Activated CD8-positive, alpha-beta T cell treated with anti-CD3 and anti-CD28 coated beads, Interleukin-2, amount 10 ng/mL, durations not matched to agents 7 days and 5 days (primary cell): Measurements from ENCODE around the gene MALL. TPM values are rescaled to one million over a fixed set of nuclear protein-coding genes. Genes with fewer than 3 reads are reported as not detected.
"Not testable (repeated sequence)": the region's sequence is repeated elsewhere in the genome, so short reads cannot be mapped to it uniquely, and the experiment has no call there.

Source experiments
- ATAC-seq: fragments of 150-1000 bp; cut with Tn5 transposase; one replicate; pipeline ENCODE4 v1.10.0; 2021; ENCODE audit warnings: moderate library complexity
- CTCF ChIA-PET: fragments of 350-600 bp; sonication (Branson Sonifier 250); formaldehyde crosslinking; loops from one replicate; lab custom pipeline; 2021; ENCODE audit warnings: antibody characterized with exemption; lab: Charles Lee
- POLR2A ChIA-PET: fragments of 350-600 bp; sonication (Branson Sonifier 250); formaldehyde crosslinking; loops from one replicate; lab custom pipeline; 2021; ENCODE audit warnings: antibody characterized with exemption; lab: Charles Lee
- DNase-seq: peaks from one replicate; pipeline ENCODE4 v3.0.0-alpha.2; 2020
- H3K27ac Mint-ChIP-seq: one replicate; pipeline ENCODE4 v1.8.0; 2021; ENCODE audit warnings: mild to moderate bottlenecking, mixed read lengths
- H3K27me3 Mint-ChIP-seq: one replicate; pipeline ENCODE4 v1.8.0; 2021; ENCODE audit warnings: low read depth, mixed read lengths
- H3K36me3 Mint-ChIP-seq: one replicate; pipeline ENCODE4 v1.8.0; 2021; ENCODE audit warnings: low read depth, mixed read lengths
- H3K4me1 Mint-ChIP-seq: one replicate; pipeline ENCODE4 v1.8.0; 2021; ENCODE audit warnings: low read depth, mixed read lengths
- H3K4me3 Mint-ChIP-seq: one replicate; pipeline ENCODE4 v1.8.0; 2021; ENCODE audit warnings: mild to moderate bottlenecking, mixed read lengths
- H3K9me3 Mint-ChIP-seq: one replicate; pipeline ENCODE4 v1.8.0; 2022; ENCODE audit warnings: mixed read lengths; ENCODE audit not compliant: insufficient read depth
- total RNA-seq, 2 experiments: library from RNA; stranded (reverse); gene quantifications; one replicate each; pipeline ENCODE4 v1.2.3, GENCODE V29; 2021

MALL gene
- total RNA-seq, 2 experiments from 2014 or later: not detected

DNA sequence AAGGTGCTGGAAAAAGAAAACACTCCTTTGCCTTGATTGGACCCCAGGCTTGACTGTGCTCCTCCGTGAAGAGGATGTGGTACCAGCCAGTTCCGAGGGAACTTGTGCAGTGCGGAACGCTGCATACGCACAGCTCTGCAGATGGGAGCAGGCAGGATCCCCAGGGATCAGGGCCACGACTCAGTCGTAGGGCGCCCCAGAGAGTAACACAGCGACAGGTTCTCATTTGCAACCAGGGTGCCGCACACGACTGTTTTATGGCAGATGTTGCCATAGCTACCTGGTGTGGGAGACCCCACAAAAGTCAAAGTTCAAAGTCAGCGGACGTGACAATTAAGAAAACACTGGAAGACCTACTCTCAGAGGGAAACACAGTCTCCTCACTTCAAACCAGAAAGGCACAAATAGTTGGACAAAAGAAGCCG, 779 bp downstream of the MALL start:
- ATAC-seq (no peak), DNase-seq (no peak)
- H3K27ac Mint-ChIP-seq: no peak overlapping the region
- peaks cover 4% of the 10 kb centered on the region for H3K36me3 Mint-ChIP-seq
- peaks cover 22% of the 10 kb centered on the region for H3K4me1 Mint-ChIP-seq
- ChIA-PET CTCF (no interaction called here), POLR2A (no interaction called here)
- H3K9me3 Mint-ChIP-seq: no peaks in the 10 kb centered on the region
- peaks cover 57% of the 10 kb centered on the region for H3K27me3 Mint-ChIP-seq
- no peak overlapping the region for H3K4me3 Mint-ChIP-seq

DNA sequence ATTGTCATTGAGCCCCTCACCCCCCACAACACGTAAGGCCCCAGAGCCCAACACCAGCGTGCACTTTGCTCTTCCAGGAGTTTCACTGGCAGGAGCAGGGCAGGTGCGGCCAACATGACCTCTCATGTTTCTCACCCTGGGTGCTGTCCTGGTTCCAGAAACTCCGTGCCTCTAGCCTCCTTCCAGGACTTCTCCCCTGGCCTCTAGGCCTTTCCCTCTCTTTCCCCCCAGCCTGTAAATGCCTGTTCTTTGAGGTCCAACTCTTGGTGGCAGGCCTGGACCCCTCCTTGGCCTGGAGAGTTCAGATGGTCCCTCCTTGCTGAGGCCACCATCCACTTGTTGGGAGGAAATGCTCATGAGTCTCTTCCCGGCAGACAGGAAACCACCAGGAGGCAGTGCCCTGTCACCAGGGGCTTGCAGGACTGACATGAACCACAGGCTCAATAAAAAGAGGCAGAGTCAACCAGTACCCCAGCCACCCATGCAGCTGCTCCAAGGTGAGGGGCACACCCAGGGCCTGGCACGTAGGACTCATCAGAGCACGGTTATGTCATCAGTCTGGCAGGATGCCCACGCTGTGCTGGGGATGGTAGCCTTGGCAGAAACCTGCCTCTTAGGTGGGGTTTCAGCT, 1.5 kb downstream of the MALL start:
- Mint-ChIP-seq H3K4me1 (peaks cover 27% of the 10 kb centered on the region), H3K27ac (peak overlapping the region; percentile 65), H3K36me3 (peaks cover 4% of the 10 kb centered on the region), H3K9me3 (no peaks in the 10 kb centered on the region), H3K4me3 (no peak overlapping the region), H3K27me3 (peaks cover 56% of the 10 kb centered on the region)
- POLR2A ChIA-PET: no interaction called here
- DNase-seq (no peak), ATAC-seq (peak; percentile 33)
- CTCF ChIA-PET: no interaction called here

DNA sequence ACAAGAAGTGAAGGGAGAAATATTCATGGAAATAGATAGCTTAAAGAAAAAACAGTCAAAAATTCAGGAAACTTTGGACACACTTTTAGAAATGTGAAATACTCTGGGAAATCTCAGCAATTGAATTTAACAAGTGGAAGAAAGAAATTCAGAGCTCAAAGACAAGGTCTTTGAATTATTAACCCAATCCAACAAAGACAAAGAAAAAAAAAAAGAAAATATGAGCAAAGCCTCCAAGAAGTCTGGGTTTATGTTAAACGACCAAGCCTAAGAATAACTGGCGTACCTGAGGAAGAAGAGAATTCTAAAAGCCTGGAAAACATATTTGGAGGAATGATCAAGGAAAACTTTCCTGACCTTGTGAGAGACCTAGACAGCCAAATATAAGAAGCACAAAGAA, 7.3 kb downstream of the MALL start:
- Mint-ChIP-seq H3K27me3 (peaks cover 46% of the 10 kb centered on the region), H3K4me1 (peaks cover 11% of the 10 kb centered on the region)
- ATAC-seq, CTCF ChIA-PET, H3K36me3 Mint-ChIP-seq, H3K4me3 Mint-ChIP-seq, DNase-seq, POLR2A ChIA-PET, H3K27ac Mint-ChIP-seq, H3K9me3 Mint-ChIP-seq: not testable (repeated sequence)

DNA sequence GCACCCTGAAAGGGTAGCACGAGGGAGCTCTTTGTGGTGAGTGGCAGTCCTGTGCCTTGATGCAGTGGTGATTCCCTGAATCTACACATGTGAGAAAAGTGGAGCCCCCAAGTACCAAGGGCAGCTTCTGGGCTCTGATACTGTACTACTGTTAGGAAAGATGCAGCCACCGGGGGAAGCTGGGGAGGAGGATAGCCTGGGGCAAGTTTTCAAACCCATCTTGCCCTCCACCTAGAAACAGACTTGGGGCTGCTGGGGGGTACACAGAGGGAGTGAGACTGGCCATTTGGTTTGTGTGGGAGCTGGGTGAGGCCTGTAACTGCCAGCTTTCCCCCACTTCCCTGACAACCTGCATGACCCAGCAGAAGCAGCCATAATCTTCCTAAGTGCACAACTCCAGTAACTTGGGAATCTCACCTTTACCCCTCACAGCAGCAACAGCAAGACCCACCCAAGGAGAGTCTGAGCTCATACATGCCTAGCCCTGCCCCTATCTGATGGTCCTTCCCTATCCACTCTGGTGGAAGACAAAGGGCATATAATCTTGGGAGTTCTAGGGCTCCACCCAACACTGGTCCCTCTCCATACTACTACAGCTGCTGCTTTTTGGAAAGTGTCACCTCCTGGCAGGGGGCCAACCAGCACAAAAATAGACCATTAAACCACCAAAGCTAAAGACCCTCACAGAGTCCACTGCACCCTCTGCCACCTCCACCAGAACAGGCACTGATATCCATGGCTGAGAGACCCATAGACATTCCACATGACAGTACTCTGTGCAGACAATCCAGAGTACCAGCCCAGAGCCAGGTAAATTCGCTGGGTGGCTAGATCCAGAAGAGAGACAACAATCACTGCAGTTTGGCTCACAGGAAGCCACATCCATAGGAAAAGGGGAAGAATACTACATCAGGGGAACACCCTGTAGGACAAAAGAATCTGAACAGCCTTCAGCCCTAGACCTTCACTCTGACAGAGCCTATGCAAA, 8.2 kb downstream of the MALL start:
- Mint-ChIP-seq H3K36me3 (peaks cover 4% of the 10 kb centered on the region), H3K9me3 (peaks cover 5% of the 10 kb centered on the region), H3K4me1 (peaks cover 11% of the 10 kb centered on the region), H3K4me3 (no peak overlapping the region), H3K27me3 (peaks cover 44% of the 10 kb centered on the region), H3K27ac (no peak overlapping the region)
- ChIA-PET CTCF (no interaction called here), POLR2A (no interaction called here)
- ATAC-seq: no peak
- no peak for DNase-seq

DNA sequence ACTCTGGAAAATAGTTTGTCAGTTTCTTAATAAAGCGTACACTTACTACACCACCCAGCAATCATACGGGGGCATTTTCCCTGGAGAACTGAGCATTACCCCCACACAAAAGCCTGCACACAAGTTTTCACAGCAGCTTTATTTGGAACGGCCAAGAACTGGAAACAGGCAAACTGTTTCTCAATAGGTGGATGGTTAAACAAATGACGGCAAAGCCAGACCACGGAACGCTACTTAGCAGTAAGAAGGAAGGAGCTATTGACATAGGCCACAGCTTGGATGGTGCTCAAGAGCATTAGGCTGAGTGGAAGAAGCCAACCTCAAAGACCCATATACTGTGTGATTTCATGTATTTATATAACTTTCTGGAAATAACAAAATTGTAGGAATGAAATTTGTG, 9.0 kb downstream of the MALL start:
- Mint-ChIP-seq H3K4me1 (peaks cover 17% of the 10 kb centered on the region), H3K36me3 (peaks cover 4% of the 10 kb centered on the region), H3K27ac (no peak overlapping the region), H3K27me3 (peaks cover 40% of the 10 kb centered on the region), H3K4me3 (no peak overlapping the region), H3K9me3 (peaks cover 5% of the 10 kb centered on the region)
- POLR2A ChIA-PET: no interaction called here
- ATAC-seq (no peak), DNase-seq (no peak)
- CTCF ChIA-PET: no interaction called here

DNA sequence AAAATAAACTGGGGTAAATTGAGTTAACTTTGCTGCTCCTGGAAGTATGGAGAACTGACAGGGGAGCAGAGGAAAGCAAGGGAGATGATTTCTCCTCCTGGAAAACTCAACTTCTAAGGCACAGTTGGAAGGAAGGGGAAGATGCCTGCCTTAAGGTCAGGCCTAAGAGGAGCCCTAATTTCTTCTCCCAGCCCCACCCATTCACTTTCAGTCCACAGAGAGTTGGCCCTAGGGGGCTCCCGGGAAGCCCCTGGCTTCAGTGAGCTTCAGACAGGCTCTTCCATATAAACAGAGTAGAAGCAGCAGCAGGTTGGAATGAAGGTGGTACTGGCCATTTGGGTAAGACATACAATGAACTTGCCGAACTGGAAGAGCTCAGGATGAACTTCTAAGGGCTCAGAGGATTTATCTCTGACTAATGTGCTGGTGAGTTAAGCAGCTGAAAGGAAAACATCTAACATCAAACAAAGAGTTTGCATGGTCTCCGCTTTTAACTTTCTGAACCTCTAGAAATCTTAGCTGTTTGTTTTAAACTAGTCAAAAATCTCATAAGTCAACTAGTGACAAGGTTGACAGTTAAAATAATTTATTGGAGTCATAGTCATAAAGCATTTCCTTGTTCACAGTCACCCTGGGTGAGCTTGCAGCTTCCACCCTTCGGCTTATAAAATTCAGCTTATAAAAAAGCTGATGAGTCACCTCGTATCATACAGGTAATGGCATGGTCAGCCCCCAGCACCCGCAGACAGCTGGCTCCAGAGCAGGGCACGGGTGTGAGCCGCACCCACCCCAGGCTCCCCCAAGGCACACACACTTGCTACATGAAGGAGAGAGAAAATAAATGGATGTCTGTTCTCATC, 9.8 kb downstream of the MALL start:
- no peak overlapping the region for H3K27ac Mint-ChIP-seq
- no peak for ATAC-seq
- H3K9me3 Mint-ChIP-seq: peaks cover 5% of the 10 kb centered on the region
- POLR2A ChIA-PET: no interaction called here
- no peak for DNase-seq
- H3K4me1 Mint-ChIP-seq: peaks cover 24% of the 10 kb centered on the region
- H3K27me3 Mint-ChIP-seq: peaks cover 36% of the 10 kb centered on the region
- CTCF ChIA-PET: no interaction called here
- H3K4me3 Mint-ChIP-seq: no peak overlapping the region
- peaks cover 4% of the 10 kb centered on the region for H3K36me3 Mint-ChIP-seq

DNA sequence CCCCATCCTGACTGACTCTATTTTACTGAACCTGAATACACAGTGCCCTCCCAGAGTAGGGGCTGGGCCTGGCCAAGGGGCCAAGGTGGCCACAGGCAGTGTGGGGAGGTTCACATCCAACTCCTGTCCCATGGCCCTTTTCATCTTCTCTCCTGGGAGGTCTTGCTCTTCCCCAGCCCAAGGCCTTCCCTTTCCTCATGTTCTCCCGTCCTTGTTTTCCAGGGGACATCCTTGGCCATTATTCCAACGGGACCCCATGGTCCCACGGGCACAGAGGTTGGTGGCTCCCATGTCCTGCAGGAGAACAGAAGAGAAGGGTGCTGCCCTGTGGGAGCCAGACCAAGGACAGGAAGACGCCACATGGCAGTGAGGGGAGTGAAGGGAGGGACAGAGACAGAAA, 10.4 kb downstream of the MALL start:
- no peak overlapping the region for H3K27ac Mint-ChIP-seq
- CTCF ChIA-PET: no interaction called here

DNA sequence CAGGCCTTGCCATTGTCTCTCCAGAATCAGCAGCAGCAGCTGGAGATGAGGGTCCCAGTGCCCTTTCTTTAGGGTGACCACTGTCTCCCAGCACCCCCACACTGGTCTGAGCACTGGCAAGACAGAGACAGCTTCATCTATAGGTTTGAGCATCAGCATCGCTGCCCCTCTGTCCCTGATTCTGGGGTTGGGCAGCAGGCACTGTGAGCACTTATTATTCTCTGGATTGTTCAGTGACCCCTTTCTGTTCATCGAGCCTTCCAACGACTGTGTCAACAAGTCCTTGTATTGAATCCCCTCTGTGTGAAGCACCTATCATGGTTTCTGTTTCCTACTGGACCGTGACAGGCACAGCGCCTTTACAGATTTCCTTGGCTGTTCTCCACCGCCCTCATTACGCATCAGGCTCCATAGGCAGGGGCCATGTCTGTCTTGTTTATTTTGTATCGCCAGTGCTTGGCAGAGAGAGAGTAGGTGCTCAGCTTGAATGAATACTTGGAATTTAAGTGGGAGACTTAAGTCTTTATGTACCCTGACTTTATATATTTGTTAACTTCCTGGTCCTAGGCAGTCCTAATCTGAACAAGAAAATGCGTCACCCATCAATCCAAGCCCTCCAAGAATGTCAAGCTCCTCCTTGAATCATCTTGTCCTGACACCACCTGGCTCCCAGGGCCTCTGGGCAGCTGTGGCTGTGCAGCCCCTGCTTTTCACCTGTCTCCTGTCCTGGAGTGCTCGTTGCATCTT, 11.4 kb downstream of the MALL start:
- peaks cover 5% of the 10 kb centered on the region for H3K9me3 Mint-ChIP-seq
- no peaks in the 10 kb centered on the region for H3K36me3 Mint-ChIP-seq
- POLR2A ChIA-PET: no interaction called here
- ATAC-seq (no peak), DNase-seq (no peak)
- no peak overlapping the region for H3K27ac Mint-ChIP-seq
- CTCF ChIA-PET: no interaction called here
- H3K4me1 Mint-ChIP-seq: peaks cover 16% of the 10 kb centered on the region
- H3K4me3 Mint-ChIP-seq: no peak overlapping the region
- peaks cover 27% of the 10 kb centered on the region for H3K27me3 Mint-ChIP-seq

More for the DNA sequence above, 10.4 kb downstream of the MALL start:
- DNase-seq (no peak), ATAC-seq (no peak)
- peaks cover 24% of the 10 kb centered on the region for H3K4me1 Mint-ChIP-seq
- POLR2A ChIA-PET: no interaction called here
- H3K27me3 Mint-ChIP-seq: peaks cover 34% of the 10 kb centered on the region
- H3K9me3 Mint-ChIP-seq: peaks cover 5% of the 10 kb centered on the region
- no peak overlapping the region for H3K4me3 Mint-ChIP-seq
- peaks cover 3% of the 10 kb centered on the region for H3K36me3 Mint-ChIP-seq

DNA sequence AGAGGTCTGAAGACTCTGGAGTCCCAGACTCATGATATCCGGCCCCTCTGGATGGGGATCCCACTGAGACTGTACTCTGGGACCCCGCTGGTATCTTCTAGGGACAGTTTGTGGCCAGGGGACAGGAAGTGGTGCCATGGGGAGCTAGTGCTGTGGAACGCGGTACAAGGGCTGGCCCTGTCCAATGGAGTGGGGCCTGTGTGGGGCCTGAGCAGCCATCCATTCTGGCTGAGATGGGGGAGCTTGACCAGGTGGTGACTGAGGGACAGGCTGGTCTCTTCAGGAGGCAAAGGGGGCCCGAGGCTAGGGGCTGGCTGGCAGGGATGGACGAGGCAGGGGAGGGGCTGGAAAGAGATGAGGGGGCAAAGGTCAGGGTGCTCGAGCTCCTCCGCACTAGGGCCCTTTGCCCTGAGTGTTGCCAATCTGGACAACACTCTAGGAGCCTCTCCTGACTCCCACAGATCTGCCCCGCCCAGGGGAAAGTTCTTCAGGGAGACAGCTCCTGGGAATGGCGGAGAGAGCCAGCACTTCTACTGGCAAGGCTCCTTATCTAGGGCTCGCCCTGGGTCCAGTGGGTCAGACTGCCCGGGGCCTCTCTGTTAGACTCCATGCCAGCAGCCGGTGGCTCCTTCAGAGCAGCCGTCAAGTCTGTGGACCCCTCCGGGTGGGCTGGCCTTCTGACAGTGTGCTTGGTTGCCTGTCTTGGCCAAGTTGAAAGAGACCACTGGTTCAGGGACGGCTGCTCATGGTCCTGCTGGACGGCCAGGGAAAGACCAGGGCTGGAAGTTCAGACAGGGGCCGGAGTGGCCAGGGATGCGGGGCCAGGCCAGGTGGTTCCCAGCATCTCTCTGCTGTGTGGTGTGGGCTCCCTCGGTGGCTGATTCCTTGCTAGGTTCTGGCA, 12.3 kb downstream of the MALL start:
- no peaks in the 10 kb centered on the region for H3K36me3 Mint-ChIP-seq
- H3K4me1 Mint-ChIP-seq: peaks cover 15% of the 10 kb centered on the region
- CTCF ChIA-PET: no interaction called here
- H3K27ac Mint-ChIP-seq: no peak overlapping the region
- POLR2A ChIA-PET: no interaction called here
- no peak for ATAC-seq
- H3K9me3 Mint-ChIP-seq: peaks cover 4% of the 10 kb centered on the region
- no peak for DNase-seq
- no peak overlapping the region for H3K4me3 Mint-ChIP-seq
- H3K27me3 Mint-ChIP-seq: peaks cover 20% of the 10 kb centered on the region

DNA sequence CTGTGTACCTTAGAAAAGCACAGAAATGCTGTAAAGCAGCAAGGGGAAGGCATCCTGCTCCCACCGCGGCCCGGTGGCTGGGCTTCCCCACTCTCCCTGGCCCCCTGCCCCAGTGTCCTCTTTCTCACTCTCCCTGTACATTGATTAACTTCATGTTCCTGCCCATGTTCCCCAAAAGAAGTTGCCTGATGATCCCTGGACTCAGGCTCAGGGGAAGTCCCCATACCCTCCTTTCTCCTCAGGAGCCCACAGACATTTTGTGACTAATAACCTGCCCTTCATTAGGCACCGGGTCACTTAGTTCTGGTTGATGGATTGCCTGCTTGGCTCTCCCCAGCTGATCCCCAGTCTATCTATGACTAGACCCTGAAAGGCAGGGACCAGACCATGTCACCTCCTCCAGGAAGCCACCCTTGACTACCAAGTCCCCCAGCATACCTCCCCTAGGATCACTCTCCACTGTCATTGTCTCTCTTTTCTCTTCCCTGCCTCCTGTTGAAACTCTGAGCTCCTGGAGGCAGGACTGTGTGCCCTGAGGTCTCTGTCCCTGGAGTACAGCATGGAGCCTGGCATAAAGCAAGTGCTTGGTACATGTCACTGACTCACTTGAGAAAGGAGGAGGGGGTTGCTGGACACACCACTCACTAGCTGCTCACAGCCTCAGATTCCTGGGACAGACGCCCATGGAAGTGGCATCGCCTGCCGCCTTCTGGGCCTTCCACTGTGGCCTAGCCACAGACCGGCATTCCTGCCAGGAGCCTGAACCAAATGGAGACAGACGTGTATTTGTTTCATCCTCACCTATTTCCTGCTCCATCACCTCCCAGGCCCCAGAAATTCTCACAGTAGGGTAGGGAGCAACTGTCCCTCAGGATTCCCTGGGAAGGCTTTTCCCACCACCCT, 13.5 kb downstream of the MALL start:
- Mint-ChIP-seq H3K9me3 (no peaks in the 10 kb centered on the region), H3K27ac (peak overlapping the region; percentile 11), H3K4me3 (no peak overlapping the region), H3K4me1 (peaks cover 15% of the 10 kb centered on the region), H3K36me3 (no peaks in the 10 kb centered on the region), H3K27me3 (peaks cover 9% of the 10 kb centered on the region)
- ATAC-seq (no peak), DNase-seq (no peak)
- CTCF ChIA-PET: no interaction called here
- POLR2A ChIA-PET: no interaction called here
